HepG2 (cell line): Measurements from ENCODE around the gene BANK1.

ENCODE experiments used
- CTCF ChIP-seq: sonication (generic); formaldehyde crosslinking; IDR thresholded peaks from 2 replicates; pipeline ENCODE4 v1.5.0; 2020; ENCODE audit warnings: mild to moderate bottlenecking, missing genetic modification reagents, moderate library complexity
- GABPA ChIP-seq, 2 experiments: IDR thresholded peaks; 2 replicates each; pipeline ENCODE4 v1.6.1; 2011 to 2016; ENCODE audit warnings: low read depth in 2 of 2, low read length in 1 of 2, missing biosample characterization in 1 of 2, missing genetic modification characterization in 1 of 2
- KLF6 ChIP-seq: IDR thresholded peaks from 2 replicates; pipeline ENCODE4 v1.8.0; 2016; ENCODE audit warnings: missing biosample characterization, missing genetic modification reagents
- NR1H2 ChIP-seq: sonication (generic); formaldehyde crosslinking; IDR thresholded peaks from 2 replicates; pipeline ENCODE4 v1.8.1; 2022; ENCODE audit warnings: low read depth, missing genetic modification reagents, borderline replicate concordance
- ZNF501 ChIP-seq: sonication (generic); formaldehyde crosslinking; IDR thresholded peaks from 2 replicates; pipeline ENCODE4 v1.5.1; 2020; ENCODE audit warnings: mild to moderate bottlenecking, moderate library complexity, missing genetic modification reagents
- ZNF646 ChIP-seq: sonication (generic); formaldehyde crosslinking; IDR thresholded peaks from 2 replicates; pipeline ENCODE4 v1.9.0; 2021; ENCODE audit warnings: mild to moderate bottlenecking, missing genetic modification reagents
- ZSCAN5A ChIP-seq: sonication (generic); formaldehyde crosslinking; IDR thresholded peaks from 2 replicates; pipeline ENCODE4 v1.8.0; 2022; ENCODE audit warnings: mild to moderate bottlenecking, missing genetic modification reagents, borderline replicate concordance

- TF ChIP-seq KLF6 (CRISPR knock-in tag) (no peak), ZNF646 (CRISPR knock-in tag) (no peak), ZNF501 (CRISPR knock-in tag) (no peak), NR1H2 (CRISPR knock-in tag) (no peak), GABPA (IDR thresholded peaks at IDR 0.05; ENCODE audit: low read depth, low read length) (no peak), GABPA (CRISPR knock-in tag; IDR thresholded peaks at IDR 0.05; ENCODE audit: low read depth) (no peak), CTCF (no peak), ZSCAN5A (no peak)
These were observed 124.2 kb downstream of the BANK1 start for GRCh38 chr4:101914761-101915160.
